ENCODE measurements around the gene ADSS1.

Gene ADSS1

GRCh38 chr14:104723651-104724406, at the start of gene ADSS1:
TSS of gene ADSS1 (plus strand) at chr14:104724229. CDS start at chr14:104724271, 42 bp downstream.
- no peak for FAIRE-seq

- no peak for FAIRE-seq
Observed at GRCh38 chr14:104675447-104675846, 48.6 kb upstream of the ADSS1 start.

GRCh38 chr14:104676130-104676693, 47.8 kb upstream of the ADSS1 start:
- no peak for FAIRE-seq

- FAIRE-seq: no peak
Observed at GRCh38 chr14:104676694-104677511, 47.1 kb upstream of the ADSS1 start.

- FAIRE-seq: no peak
Observed at GRCh38 chr14:104677512-104678332, 46.3 kb upstream of the ADSS1 start.

GRCh38 chr14:104678346-104678745, 45.7 kb upstream of the ADSS1 start:
- FAIRE-seq: no peak

- no peak for FAIRE-seq
Observed at GRCh38 chr14:104678901-104679705, 44.9 kb upstream of the ADSS1 start.

GRCh38 chr14:104680056-104680805, 43.8 kb upstream of the ADSS1 start:
- no peak for FAIRE-seq

- FAIRE-seq: no peak
Observed at GRCh38 chr14:104680806-104681688, 43.0 kb upstream of the ADSS1 start.

- FAIRE-seq: no peak
Observed at GRCh38 chr14:104681689-104682074, 42.3 kb upstream of the ADSS1 start.

GRCh38 chr14:104682107-104682593, 41.9 kb upstream of the ADSS1 start:
- FAIRE-seq: no peak

GRCh38 chr14:104683653-104684448, 40.2 kb upstream of the ADSS1 start:
- no peak for FAIRE-seq

- no peak for FAIRE-seq
Observed at GRCh38 chr14:104684449-104684821, 39.6 kb upstream of the ADSS1 start.

GRCh38 chr14:104685216-104685997, 38.6 kb upstream of the ADSS1 start:
- no peak for FAIRE-seq

- no peak for FAIRE-seq
Observed at GRCh38 chr14:104685998-104686610, 37.9 kb upstream of the ADSS1 start.

GRCh38 chr14:104686624-104687517, 37.2 kb upstream of the ADSS1 start:
- no peak for FAIRE-seq
